Upper lobe of right lung (tissue), 1 donor: ENCODE data around the gene FIGNL2. TPM values are rescaled to one million over a fixed set of nuclear protein-coding genes. Genes with fewer than 3 reads are reported as not detected.

Experiments
- ATAC-seq: fragments of 200-7000 bp; cut with Tn5 transposase; one replicate; pipeline ENCODE4 v1.9.1; 2020; ENCODE audit warnings: mild to moderate bottlenecking, moderate library complexity
- DNase-seq: peaks from one replicate; pipeline ENCODE4 v3.0.0-alpha.2; 2020
- H3K27ac ChIP-seq: fragments of 200-600 bp; one replicate; pipeline ENCODE4 v1.8.0; 2022
- H3K27me3 ChIP-seq: fragments of 200-600 bp; one replicate; pipeline ENCODE4 v1.8.0; 2022; ENCODE audit warnings: mild to moderate bottlenecking
- H3K36me3 ChIP-seq: fragments of 200-600 bp; one replicate; pipeline ENCODE4 v1.8.0; 2022
- H3K4me1 ChIP-seq: fragments of 200-600 bp; one replicate; pipeline ENCODE4 v1.8.0; 2022
- H3K4me3 ChIP-seq: fragments of 200-600 bp; one replicate; pipeline ENCODE4 v1.8.0; 2022; ENCODE audit warnings: mild to moderate bottlenecking
- H3K9me3 ChIP-seq: fragments of 200-600 bp; one replicate; pipeline ENCODE4 v1.8.0; 2022
- CTCF ChIP-seq: fragments of 200-600 bp; IDR thresholded peaks from one replicate; pipeline ENCODE4 v1.8.0; 2022; ENCODE audit warnings: antibody characterized with exemption
- intact Hi-C: fragments of 100-400 bp; cut with DNase I; formaldehyde crosslinking; loops from one replicate; pipeline ENCODE4 v1.11.0; 2022
- total RNA-seq: library from RNA; stranded (reverse); fragmentation: NEBNext Ultra II Directional; extraction: Animal tissue kit (Norgen Biotek cat#: 25700); gene quantifications from one replicate; pipeline ENCODE4 v1.2.1, GENCODE V29; 2021
- donor health status: DM: no; HTN: yes; CAD: no; lungs with severe emphysema.

FIGNL2 gene
- total RNA-seq, 1 donor from 2014 or later, result 1.5 TPM

- DNase-seq, result no peak
- Histone ChIP-seq H3K36me3 (no peaks in the 10 kb centered on the region), H3K4me3 (no peak overlapping the region), H3K4me1 (peaks cover 4% of the 10 kb centered on the region), H3K9me3 (no peaks in the 10 kb centered on the region), H3K27ac (no peak overlapping the region), H3K27me3 (no peaks in the 10 kb centered on the region)
- no peak for ATAC-seq
- no peak for TF ChIP-seq CTCF
- intact Hi-C loops, result no loop called here
Measured at GRCh38 chr12:51812871-51813270, 35.6 kb downstream of the FIGNL2 start.

DNA sequence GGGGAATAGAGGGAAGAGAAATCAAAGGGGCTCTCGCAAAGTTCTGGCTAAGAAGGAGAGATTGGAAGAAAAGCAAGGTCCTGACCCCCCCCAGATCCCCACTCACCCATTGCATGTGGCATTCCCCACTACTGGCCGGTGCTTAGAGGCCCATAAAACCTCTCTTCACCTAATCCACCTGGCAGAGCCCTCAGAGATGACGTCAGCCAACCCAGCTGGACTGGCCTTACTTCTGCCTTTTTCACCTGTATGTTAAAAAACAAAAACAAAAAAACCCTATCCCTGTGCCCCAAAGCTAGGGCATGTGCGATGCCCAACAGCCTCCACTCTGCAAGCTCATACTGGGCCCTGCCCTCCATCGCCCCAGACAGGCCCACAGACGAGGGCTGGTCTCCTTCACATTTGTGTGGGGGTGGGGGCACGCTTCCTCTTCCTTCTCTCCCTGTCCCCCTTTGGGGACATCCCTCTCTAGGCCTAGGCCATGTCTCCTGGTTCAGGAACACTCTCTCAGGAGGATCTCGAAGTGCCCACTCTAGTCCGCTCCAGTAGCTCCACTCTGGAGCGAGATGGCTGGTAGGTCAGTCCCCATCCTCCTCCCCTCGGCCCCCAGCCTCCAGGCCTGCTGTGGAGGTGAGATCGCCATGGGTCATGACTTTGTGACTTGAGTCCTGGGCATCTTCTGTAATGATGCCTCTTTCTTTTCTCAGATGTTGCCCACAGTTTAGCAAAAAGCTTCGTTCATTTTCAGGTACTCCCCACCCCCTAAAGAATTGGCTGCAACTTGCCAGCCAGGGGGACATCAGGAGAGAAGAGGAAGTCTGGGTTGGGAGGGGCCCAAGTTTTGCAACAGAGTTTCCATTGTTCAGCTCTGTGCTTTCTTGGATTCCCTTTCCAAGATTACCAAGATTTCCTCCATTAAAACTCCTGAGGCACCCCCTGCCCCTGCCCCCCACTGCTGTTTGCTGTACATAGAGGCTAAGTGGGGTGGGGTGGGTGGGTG lies 37.0 kb downstream of the FIGNL2 start:
- Histone ChIP-seq H3K36me3 (no peaks in the 10 kb centered on the region), H3K4me3 (no peak overlapping the region), H3K9me3 (no peaks in the 10 kb centered on the region), H3K27me3 (no peaks in the 10 kb centered on the region), H3K4me1 (peaks cover 4% of the 10 kb centered on the region), H3K27ac (no peak overlapping the region)
- no peak for TF ChIP-seq CTCF
- intact Hi-C loops, result no loop called here
- DNase-seq (no peak), ATAC-seq (no peak)

GRCh38 chr12:51809193-51809592 lies 39.3 kb downstream of the FIGNL2 start:
- Histone ChIP-seq H3K36me3 (no peaks in the 10 kb centered on the region), H3K27ac (no peak overlapping the region), H3K4me3 (no peak overlapping the region), H3K4me1 (no peaks in the 10 kb centered on the region), H3K27me3 (no peaks in the 10 kb centered on the region), H3K9me3 (no peaks in the 10 kb centered on the region)
- DNase-seq (no peak), ATAC-seq (no peak)
- TF ChIP-seq CTCF, result no peak
- intact Hi-C loops, result no loop called here

GRCh38 chr12:51806896-51807295 lies 41.6 kb downstream of the FIGNL2 start:
- no peak for TF ChIP-seq CTCF
- intact Hi-C loops, result no loop called here
- Histone ChIP-seq H3K4me1 (no peaks in the 10 kb centered on the region), H3K27me3 (no peaks in the 10 kb centered on the region), H3K4me3 (no peak overlapping the region), H3K9me3 (no peaks in the 10 kb centered on the region), H3K36me3 (no peaks in the 10 kb centered on the region), H3K27ac (no peak overlapping the region)
- ATAC-seq (no peak), DNase-seq (no peak)

- H3K4me3 ChIP-seq, result no peak overlapping the region
- H3K36me3 ChIP-seq, result no peaks in the 10 kb centered on the region
- H3K27ac ChIP-seq, result no peak overlapping the region
- intact Hi-C loops, result no loop called here
- H3K27me3 ChIP-seq, result no peaks in the 10 kb centered on the region
- no peaks in the 10 kb centered on the region for H3K4me1 ChIP-seq
- no peak for ATAC-seq
- no peaks in the 10 kb centered on the region for H3K9me3 ChIP-seq
- DNase-seq, result no peak
- no peak for TF ChIP-seq CTCF
Measured at GRCh38 chr12:51801027-51801426, 47.5 kb downstream of the FIGNL2 start.
